ENCODE results near the gene CLSTN2. TPM values are rescaled to one million over a fixed set of nuclear protein-coding genes. Genes with fewer than 3 reads are reported as not detected.

Gene CLSTN2
- total RNA-seq, 1 experiment from 2014 or later: 0.68 TPM

DNA sequence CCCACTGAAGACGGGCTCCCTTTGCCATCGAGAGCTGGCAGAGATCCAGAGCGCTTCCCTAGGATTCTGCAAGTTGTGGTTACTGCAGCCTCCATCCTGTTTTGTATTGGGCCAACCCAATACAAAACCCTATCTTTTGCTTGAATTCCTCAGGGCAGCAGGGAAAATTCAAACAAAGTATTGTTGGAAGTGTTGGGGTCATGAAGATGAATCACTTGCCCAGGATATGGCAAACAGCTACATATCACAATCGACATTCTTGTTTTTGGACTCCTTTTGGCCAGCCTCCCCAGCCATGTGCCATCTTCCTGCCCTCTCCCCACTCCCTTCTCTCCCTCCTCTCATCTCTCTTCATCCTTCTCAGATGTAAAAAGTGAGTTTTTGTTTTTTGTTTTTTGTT lies 642.9 kb downstream of the CLSTN2 start:
- Histone ChIP-seq H3K4ac (ENCODE audit: low read depth, low read length) (no peak overlapping the region), H4K20me1 (ENCODE audit: control insufficient read depth, insufficient read depth, insufficient read length) (no peaks in the 10 kb centered on the region), H2BK20ac (ENCODE audit: low read depth, low read length, poor library complexity, severe bottlenecking) (no peak overlapping the region), H3K79me1 (ENCODE audit: insufficient read depth, low read depth, low read length, poor library complexity, severe bottlenecking) (no peaks in the 10 kb centered on the region), H2BK12ac (ENCODE audit: insufficient read length, low read depth, low read length) (no peak overlapping the region), H2BK5ac (ENCODE audit: insufficient read length, low read length) (no peak overlapping the region), H3T11ph (ENCODE audit: low read length) (no peak overlapping the region), H3K23me2 (ENCODE audit: insufficient read length, low read depth, low read length, poor library complexity, severe bottlenecking) (no peaks in the 10 kb centered on the region), H2BK120ac (ENCODE audit: low read depth, low read length, poor library complexity, severe bottlenecking) (no peak overlapping the region), H3K27ac (ENCODE audit: insufficient read length, low read depth, low read length) (no peak overlapping the region), H4K5ac (ENCODE audit: insufficient read length, low read depth, low read length) (no peak overlapping the region), H3K9ac (ENCODE audit: extremely low read depth, insufficient read length, low read length) (no peak overlapping the region), H3K4me1 (ENCODE audit: insufficient read depth, low read length) (no peaks in the 10 kb centered on the region), H2AFZ (ENCODE audit: low read length) (no peak overlapping the region), H4K91ac (ENCODE audit: insufficient read length, low read depth, low read length) (no peak overlapping the region), H3K14ac (ENCODE audit: insufficient read depth, low read length) (no peak overlapping the region), H3K23ac (ENCODE audit: insufficient read length, low read depth, low read length) (no peak overlapping the region), H3K18ac (ENCODE audit: insufficient read length, low read depth, low read length) (no peak overlapping the region), H3K9me3 (ENCODE audit: control insufficient read depth, low read depth, low read length) (no peaks in the 10 kb centered on the region), H2BK15ac (ENCODE audit: low read depth, low read length) (no peak overlapping the region), H3K79me2 (ENCODE audit: insufficient read depth, low read length) (no peaks in the 10 kb centered on the region), H3K4me2 (ENCODE audit: insufficient read depth, insufficient read length, low read length) (no peak overlapping the region), H3K56ac (ENCODE audit: insufficient read length, low read depth, low read length) (no peak overlapping the region), H3K27me3 (ENCODE audit: insufficient read depth, low read length) (no peaks in the 10 kb centered on the region), H4K8ac (replicated peaks; ENCODE audit: insufficient read length, low read depth, low read length) (no peak overlapping the region), H2AK5ac (ENCODE audit: insufficient read length, low read length) (no peak overlapping the region)
- Mint-ChIP-seq H3K4me1 (0 out of 4 replicates have a peak, but pooled peaks cover 0 to 2% of the 10 kb centered on the region in 2 experiments), H3K4me3 (no peak overlapping the region), H3K27ac (peak overlapping the region in 1 of 3 experiments; percentile 72; a peak in 2 of 7 replicates), H3K9me3 (no peaks in the 10 kb centered on the region), H3K36me3 (ENCODE audit: insufficient read depth in 1 of 3, low read depth in 3 of 3) (no peaks in the 10 kb centered on the region), H3K27me3 (ENCODE audit: low read depth) (no peaks in the 10 kb centered on the region; the same call in 1 of the 2 replicates)
- TF ChIP-seq, protein P1, sequence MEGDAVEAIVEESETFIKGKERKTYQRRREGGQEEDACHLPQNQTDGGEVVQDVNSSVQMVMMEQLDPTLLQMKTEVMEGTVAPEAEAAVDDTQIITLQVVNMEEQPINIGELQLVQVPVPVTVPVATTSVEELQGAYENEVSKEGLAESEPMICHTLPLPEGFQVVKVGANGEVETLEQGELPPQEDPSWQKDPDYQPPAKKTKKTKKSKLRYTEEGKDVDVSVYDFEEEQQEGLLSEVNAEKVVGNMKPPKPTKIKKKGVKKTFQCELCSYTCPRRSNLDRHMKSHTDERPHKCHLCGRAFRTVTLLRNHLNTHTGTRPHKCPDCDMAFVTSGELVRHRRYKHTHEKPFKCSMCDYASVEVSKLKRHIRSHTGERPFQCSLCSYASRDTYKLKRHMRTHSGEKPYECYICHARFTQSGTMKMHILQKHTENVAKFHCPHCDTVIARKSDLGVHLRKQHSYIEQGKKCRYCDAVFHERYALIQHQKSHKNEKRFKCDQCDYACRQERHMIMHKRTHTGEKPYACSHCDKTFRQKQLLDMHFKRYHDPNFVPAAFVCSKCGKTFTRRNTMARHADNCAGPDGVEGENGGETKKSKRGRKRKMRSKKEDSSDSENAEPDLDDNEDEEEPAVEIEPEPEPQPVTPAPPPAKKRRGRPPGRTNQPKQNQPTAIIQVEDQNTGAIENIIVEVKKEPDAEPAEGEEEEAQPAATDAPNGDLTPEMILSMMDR (conservative IDR thresholded peaks at IDR 0.05): no peak
- no peak for DNase-seq
- no CpG with 5 or more reads among the region's 4 CpGs for WGBS (ENCODE audit: extremely low coverage, insufficient read length, low lambda C conversion rate)

All from H9 (cell line).